ENCODE results near the gene FCHSD1. TPM values are rescaled to one million over a fixed set of nuclear protein-coding genes. Genes with fewer than 3 reads are reported as not detected.

Gene FCHSD1
- total and polyA plus RNA-seq, 2 of the 4 experiments (the other 2 are of a cell fraction): 33.2 to 62.1 TPM

DNA sequence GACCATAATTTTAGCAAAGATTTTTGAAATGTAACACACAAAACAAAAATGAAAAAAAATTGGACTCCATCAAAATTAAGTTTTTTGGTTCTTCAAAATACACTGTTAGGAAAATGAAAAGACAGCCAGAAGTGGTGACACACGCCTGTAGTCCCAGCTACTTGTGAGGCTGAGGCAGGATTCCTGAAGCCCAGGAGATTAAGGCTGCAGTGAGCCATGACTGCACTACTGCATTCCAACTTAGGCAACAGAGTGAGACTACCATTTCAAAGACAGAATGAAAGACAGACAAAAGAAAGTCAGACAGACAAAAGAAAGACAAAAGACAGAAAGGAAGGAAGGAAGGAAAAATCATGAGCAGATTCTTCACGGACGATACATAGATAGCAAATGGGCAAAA lies 39.9 kb downstream of the FCHSD1 start:
- Histone ChIP-seq H2AFZ (replicated peaks; ENCODE audit: low read length, poor library complexity) (no peak overlapping the region), H4K91ac (ENCODE audit: insufficient read depth, low read depth, low read length) (no peak overlapping the region), H3K9me3 (ENCODE audit: control insufficient read depth, insufficient read depth, low read length) (no peaks in the 10 kb centered on the region), H2BK15ac (ENCODE audit: low read depth, low read length) (no peak overlapping the region), H2AK9ac (replicated peaks; ENCODE audit: low read depth, low read length, poor library complexity) (no peak overlapping the region), H2BK5ac (ENCODE audit: low read depth, low read length, poor library complexity, severe bottlenecking) (no peak overlapping the region), H3K27ac (ENCODE audit: insufficient read depth, low read length) (no peak overlapping the region), H3K4ac (ENCODE audit: low read depth, low read length) (no peak overlapping the region), H4K20me1 (ENCODE audit: insufficient read depth, low read length) (0 out of 2 replicates have a peak, but pooled peaks cover under 1% of the 10 kb centered on the region), H3K36me3 (ENCODE audit: control insufficient read depth, insufficient read depth, low read length) (no peaks in the 10 kb centered on the region), H3K9ac (ENCODE audit: low read depth, low read length) (no peak overlapping the region), H4K5ac (ENCODE audit: low read depth, low read length) (no peak overlapping the region), H3K18ac (ENCODE audit: low read depth, low read length) (no peak overlapping the region), H3K79me1 (ENCODE audit: low read depth in 1 of 2, low read length in 2 of 2) (peaks cover 11 to 31% of the 10 kb centered on the region in 2 experiments; a peak in 3 of 4 replicates), H3K9me1 (ENCODE audit: insufficient read depth, low read length) (no peaks in the 10 kb centered on the region), H4K8ac (ENCODE audit: low read depth in 2 of 2, low read length in 2 of 2) (no peak overlapping the region), H2BK120ac (ENCODE audit: low read depth, low read length) (no peak overlapping the region), H2BK20ac (ENCODE audit: low read depth, low read length) (no peak overlapping the region), H3K4me3 (ENCODE audit: insufficient read depth, low read depth, low read length) (no peak overlapping the region), H3K14ac (replicated peaks; ENCODE audit: low read depth, low read length) (no peak overlapping the region), H3K27me3 (ENCODE audit: control insufficient read depth, insufficient read depth, low read length) (no peaks in the 10 kb centered on the region), H3K23ac (ENCODE audit: low read depth, low read length) (no peak overlapping the region), H2AK5ac (ENCODE audit: low read depth, low read length) (no peak overlapping the region), H3K4me2 (ENCODE audit: low read depth, low read length) (no peak overlapping the region), H3K56ac (ENCODE audit: extremely low read depth, insufficient read depth, low read length) (no peak overlapping the region), H3K4me1 (ENCODE audit: control insufficient read depth, insufficient read depth, low read length) (no peaks in the 10 kb centered on the region)
- in situ Hi-C loops (cut with MboI; ENCODE audit: low sequenced_read_pairs): no loop called here
- intact Hi-C loops (cut with micrococcal nuclease): no loop called here
- no TSS peak for BruUV-seq (replicated peaks)
- dilution Hi-C loops (cut with HindIII; ENCODE audit: low sequenced_read_pairs, unreplicated experiment): no loop called here
- DNase-seq (no peak), ATAC-seq (ENCODE audit: low read depth) (peak; percentile 53; the same call in 1 of the 2 replicates)
- TF ChIP-seq CEBPB (IDR thresholded peaks at IDR 0.05; ENCODE audit: low read depth, low read length): no peak
- no peak for TF ChIP-seq MAFK (IDR thresholded peaks at IDR 0.05; ENCODE audit: low read depth, low read length)
- no peak for TF ChIP-seq BHLHE40 (IDR thresholded peaks at IDR 0.05; ENCODE audit: low read depth, low read length)
- no peak for TF ChIP-seq MAZ (IDR thresholded peaks at IDR 0.05; ENCODE audit: borderline replicate concordance, low read depth, low read length)
- no peak for TF ChIP-seq POLR2A (IDR thresholded peaks at IDR 0.05; ENCODE audit: low read depth, low read length)
- no peak for TF ChIP-seq NFE2L2 (IDR thresholded peaks at IDR 0.05; ENCODE audit: low read depth, low read length)
- TF ChIP-seq SMC3 (IDR thresholded peaks at IDR 0.05; ENCODE audit: low read depth, low read length): no peak
- no peak for TF ChIP-seq MXI1 (IDR thresholded peaks at IDR 0.05; ENCODE audit: borderline replicate concordance, low read depth, low read length)
- TF ChIP-seq, protein P1, sequence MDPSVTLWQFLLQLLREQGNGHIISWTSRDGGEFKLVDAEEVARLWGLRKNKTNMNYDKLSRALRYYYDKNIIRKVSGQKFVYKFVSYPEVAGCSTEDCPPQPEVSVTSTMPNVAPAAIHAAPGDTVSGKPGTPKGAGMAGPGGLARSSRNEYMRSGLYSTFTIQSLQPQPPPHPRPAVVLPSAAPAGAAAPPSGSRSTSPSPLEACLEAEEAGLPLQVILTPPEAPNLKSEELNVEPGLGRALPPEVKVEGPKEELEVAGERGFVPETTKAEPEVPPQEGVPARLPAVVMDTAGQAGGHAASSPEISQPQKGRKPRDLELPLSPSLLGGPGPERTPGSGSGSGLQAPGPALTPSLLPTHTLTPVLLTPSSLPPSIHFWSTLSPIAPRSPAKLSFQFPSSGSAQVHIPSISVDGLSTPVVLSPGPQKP (IDR thresholded peaks at IDR 0.05; ENCODE audit: borderline replicate concordance, low read depth, low read length): no peak
- no peak for TF ChIP-seq RCOR1 (IDR thresholded peaks at IDR 0.05; ENCODE audit: insufficient replicate concordance, low read length)
- TF ChIP-seq CHD1 (IDR thresholded peaks at IDR 0.05; ENCODE audit: low read depth, low read length): no peak
- ChIA-PET POLR2A (ENCODE audit: unreplicated experiment) (no interaction called here), CTCF (no interaction called here)
- no CpG with 5 or more reads among the region's 3 CpGs for WGBS, 2 experiments (ENCODE audit: extremely low coverage in 2 of 2, insufficient read length in 1 of 2)

Data from IMR-90 (cell line).